Breast epithelium (tissue), 4 donors: ENCODE results near the gene APC. TPM values are rescaled to one million over a fixed set of nuclear protein-coding genes. Genes with fewer than 3 reads are reported as not detected.

Experiments used
- DNase-seq, 2 donors: peaks; one replicate each; pipeline ENCODE4 v3.0.0-alpha.2; 2019; ENCODE audit warnings: low spot score in 2 of 2
- H3K27ac ChIP-seq, 2 donors: fragments of 200-600 bp; sonication (generic) in 1 of 2; one replicate each; pipeline ENCODE4 v1.5.1; 2016 to 2019; ENCODE audit warnings: mild to moderate bottlenecking in 1 of 2
- H3K27me3 ChIP-seq, 2 donors: fragments of 200-600 bp; sonication (generic) in 1 of 2; one replicate each; pipeline versions ENCODE4 v1.5.1 to v1.6.0; 2017 to 2019; ENCODE audit warnings: control low read depth in 1 of 2, mild to moderate bottlenecking in 1 of 2
- H3K36me3 ChIP-seq: fragments of 200-600 bp; one replicate; pipeline ENCODE4 v1.5.1; 2019
- H3K4me1 ChIP-seq, 2 donors: fragments of 200-600 bp; sonication (generic); one replicate each; pipeline ENCODE4 v1.5.1; 2016 to 2019; ENCODE audit warnings: control low read depth in 1 of 2
- H3K4me3 ChIP-seq, 3 donors: fragments of 200-600 bp; sonication (generic); 1 replicate in 2 of 3; 2 replicates in 1 of 3; pipeline ENCODE4 v1.5.1; 2016 to 2019; ENCODE audit warnings: mild to moderate bottlenecking in 3 of 3, moderate library complexity in 2 of 3
- H3K9me3 ChIP-seq, 2 donors: fragments of 200-600 bp; sonication (generic) in 1 of 2; one replicate each; pipeline ENCODE4 v1.5.1; 2016 to 2019; ENCODE audit warnings: control low read depth in 1 of 2
- POLR2A ChIP-seq: fragments of 450-650 bp; IDR thresholded peaks from one replicate; pipeline ENCODE4 v1.6.1; 2016; ENCODE audit warnings: antibody characterized with exemption, mild to moderate bottlenecking, moderate library complexity
- POLR2AphosphoS5 ChIP-seq, 3 donors: sonication (generic); formaldehyde crosslinking; IDR thresholded peaks; one replicate each; pipeline ENCODE4 v1.6.1; 2017; ENCODE audit warnings: antibody characterized with exemption in 3 of 3
- intact Hi-C: fragments of 100-400 bp; cut with DNase I; formaldehyde crosslinking; loops from one replicate; pipeline ENCODE4 v1.15.1; 2023; ENCODE audit warnings: low total_unique reads
- total RNA-seq, 3 donors: library from RNA; depleted of rRNA; stranded (reverse); fragments of >200 nt; gene quantifications; one replicate each; pipeline ENCODE4 v1.1.0, GENCODE V29; 2016
- TF ChIP-seq, protein P1 (sequence below), 3 donors: fragments of 450-650 bp; IDR thresholded peaks; one replicate each; pipeline ENCODE4 v1.5.1; 2016 to 2017; ENCODE audit warnings: antibody characterized with exemption in 3 of 3, mild to moderate bottlenecking in 3 of 3, moderate library complexity in 3 of 3

The APC gene
- total RNA-seq, 3 donors from 2014 or later, result 51.5 to 73.9 (median 65.1) TPM

DNA sequence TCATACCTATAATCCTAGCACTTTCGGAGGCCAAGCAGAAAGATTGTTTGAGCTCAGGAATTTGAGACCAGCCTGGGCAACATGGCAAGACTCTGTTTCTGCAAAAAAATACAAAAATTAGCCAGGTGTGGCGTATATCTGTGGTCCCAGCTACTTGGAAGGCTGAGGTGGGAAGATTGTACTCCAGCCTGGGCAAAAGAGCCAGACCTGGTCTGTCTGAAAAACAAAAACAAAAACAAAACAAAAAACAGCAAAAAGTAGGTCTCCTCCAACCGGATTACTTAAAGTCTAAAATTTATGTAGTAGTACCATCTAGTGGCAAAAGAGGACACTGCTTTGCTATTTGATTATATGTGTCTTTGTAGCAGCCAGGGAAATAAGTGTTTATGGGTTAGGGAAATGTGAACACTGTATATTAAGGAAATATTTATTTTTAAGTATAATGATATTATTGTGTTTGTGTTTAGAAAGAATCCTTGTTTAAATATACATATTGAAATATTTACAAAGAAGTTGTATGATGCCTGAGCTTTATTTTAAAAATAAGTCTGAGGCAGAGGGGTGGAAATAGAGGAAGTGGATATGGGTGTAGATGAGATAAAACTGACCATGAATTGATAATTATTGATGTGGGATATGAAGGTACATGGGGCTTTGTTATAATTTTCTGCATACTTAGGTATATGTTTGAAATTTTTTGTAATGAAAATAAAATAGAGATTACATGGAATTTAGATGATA, 20.0 kb downstream of the APC start:
- no peak for TF ChIP-seq POLR2AphosphoS5 (IDR thresholded peaks at IDR 0.05)
- TF ChIP-seq, protein P1, sequence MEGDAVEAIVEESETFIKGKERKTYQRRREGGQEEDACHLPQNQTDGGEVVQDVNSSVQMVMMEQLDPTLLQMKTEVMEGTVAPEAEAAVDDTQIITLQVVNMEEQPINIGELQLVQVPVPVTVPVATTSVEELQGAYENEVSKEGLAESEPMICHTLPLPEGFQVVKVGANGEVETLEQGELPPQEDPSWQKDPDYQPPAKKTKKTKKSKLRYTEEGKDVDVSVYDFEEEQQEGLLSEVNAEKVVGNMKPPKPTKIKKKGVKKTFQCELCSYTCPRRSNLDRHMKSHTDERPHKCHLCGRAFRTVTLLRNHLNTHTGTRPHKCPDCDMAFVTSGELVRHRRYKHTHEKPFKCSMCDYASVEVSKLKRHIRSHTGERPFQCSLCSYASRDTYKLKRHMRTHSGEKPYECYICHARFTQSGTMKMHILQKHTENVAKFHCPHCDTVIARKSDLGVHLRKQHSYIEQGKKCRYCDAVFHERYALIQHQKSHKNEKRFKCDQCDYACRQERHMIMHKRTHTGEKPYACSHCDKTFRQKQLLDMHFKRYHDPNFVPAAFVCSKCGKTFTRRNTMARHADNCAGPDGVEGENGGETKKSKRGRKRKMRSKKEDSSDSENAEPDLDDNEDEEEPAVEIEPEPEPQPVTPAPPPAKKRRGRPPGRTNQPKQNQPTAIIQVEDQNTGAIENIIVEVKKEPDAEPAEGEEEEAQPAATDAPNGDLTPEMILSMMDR (IDR thresholded peaks at IDR 0.05), result peak; percentile 60 to 77 (median 77)
- no peaks in the 10 kb centered on the region for H3K27me3 ChIP-seq
- no peaks in the 10 kb centered on the region for H3K9me3 ChIP-seq
- H3K36me3 ChIP-seq, result no peaks in the 10 kb centered on the region
- peak overlapping the region in 1 of 3 donors; percentile 29 for H3K4me3 ChIP-seq
- H3K4me1 ChIP-seq, result no peaks in the 10 kb centered on the region
- no peak overlapping the region for H3K27ac ChIP-seq
- intact Hi-C loops, result no loop called here
- no peak for DNase-seq

DNA sequence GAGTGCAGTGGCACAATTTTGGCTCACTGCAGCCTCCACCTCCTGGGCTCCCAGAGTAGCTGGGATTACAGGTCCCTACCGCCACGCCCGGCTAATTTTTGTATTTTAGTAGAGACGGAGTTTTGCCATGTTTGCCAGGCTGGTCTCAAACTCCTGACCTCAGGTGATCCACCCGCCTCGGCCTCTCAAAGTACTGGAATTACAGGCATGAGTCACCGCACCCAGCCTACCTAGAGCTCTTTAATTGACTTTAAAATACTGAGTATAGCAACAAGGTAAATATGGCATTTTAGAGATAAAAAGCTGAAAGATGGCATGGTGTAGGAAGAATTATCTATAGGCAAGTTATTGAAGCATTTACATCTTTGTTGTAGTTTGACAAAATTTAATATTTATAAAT, 21.0 kb downstream of the APC start:
- no peak for DNase-seq
- Histone ChIP-seq H3K4me1 (no peaks in the 10 kb centered on the region), H3K9me3 (no peaks in the 10 kb centered on the region), H3K36me3 (no peaks in the 10 kb centered on the region), H3K4me3 (no peak overlapping the region), H3K27me3 (no peaks in the 10 kb centered on the region), H3K27ac (no peak overlapping the region)
- TF ChIP-seq, protein P1 (IDR thresholded peaks at IDR 0.05), result no peak
- TF ChIP-seq POLR2A, result no peak
- TF ChIP-seq POLR2AphosphoS5 (IDR thresholded peaks at IDR 0.05), result no peak
- intact Hi-C loops, result no loop called here

DNA sequence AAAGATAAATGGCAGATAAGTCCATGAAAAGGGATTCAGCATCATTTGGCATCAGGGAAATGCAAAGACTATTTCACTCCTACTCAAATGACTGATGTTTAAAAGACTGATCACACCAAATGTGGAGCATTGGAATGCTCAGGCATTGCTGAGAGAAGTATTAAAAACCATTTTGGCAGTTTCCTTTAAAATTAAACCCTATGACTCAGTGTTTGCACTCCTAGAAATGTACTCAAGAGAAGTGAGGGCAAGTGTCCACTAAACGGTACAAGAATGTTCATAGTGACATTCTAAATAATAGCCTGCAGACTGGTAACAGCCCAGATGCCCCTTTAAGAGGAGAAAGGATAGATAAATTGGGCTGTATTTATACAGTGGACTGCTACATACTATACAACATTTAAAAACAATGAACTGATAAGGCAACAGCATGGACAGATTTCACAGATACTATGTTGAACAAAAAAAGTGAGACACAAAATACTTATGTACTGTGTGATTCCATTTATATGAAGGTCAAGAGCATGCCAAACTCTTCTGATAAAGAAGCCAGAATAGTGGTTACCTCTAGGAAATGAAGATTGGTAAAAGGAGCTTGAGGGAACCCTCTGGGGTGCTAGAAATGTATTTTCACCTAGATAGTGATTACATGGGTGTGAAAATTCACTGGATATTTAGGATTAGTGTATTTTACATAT, 24.6 kb downstream of the APC start:
- intact Hi-C loops, result no loop called here
- H3K9me3 ChIP-seq, result no peaks in the 10 kb centered on the region
- no peak overlapping the region for H3K27ac ChIP-seq
- no peaks in the 10 kb centered on the region for H3K4me1 ChIP-seq
- DNase-seq, result no peak
- H3K36me3 ChIP-seq, result no peaks in the 10 kb centered on the region
- TF ChIP-seq, protein P1 (IDR thresholded peaks at IDR 0.05), result no peak
- no peak for TF ChIP-seq POLR2A
- no peak for TF ChIP-seq POLR2AphosphoS5 (IDR thresholded peaks at IDR 0.05)
- H3K4me3 ChIP-seq, result no peak overlapping the region
- no peaks in the 10 kb centered on the region for H3K27me3 ChIP-seq

DNA sequence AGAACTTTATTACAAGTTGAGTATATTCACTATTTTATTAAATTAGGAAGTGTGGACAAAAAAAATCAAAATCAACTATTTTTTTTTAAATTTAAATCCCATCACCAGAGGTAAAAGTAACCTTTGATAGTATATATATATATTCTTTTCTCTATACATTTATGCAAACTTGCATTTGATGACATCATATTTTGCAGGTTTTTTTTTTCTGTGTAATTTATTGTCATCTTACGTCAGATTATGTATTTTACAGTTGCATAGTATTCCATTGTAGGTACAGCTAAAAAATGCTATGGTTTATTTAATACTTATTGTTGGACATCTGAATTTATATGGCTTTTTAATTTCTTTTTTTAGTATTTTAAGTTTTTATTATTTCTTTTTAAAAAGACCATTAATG, 25.5 kb downstream of the APC start:
- no peaks in the 10 kb centered on the region for H3K27me3 ChIP-seq
- TF ChIP-seq POLR2A (no peak), POLR2AphosphoS5 (IDR thresholded peaks at IDR 0.05) (no peak)
- TF ChIP-seq, protein P1 (IDR thresholded peaks at IDR 0.05), result no peak
- no peaks in the 10 kb centered on the region for H3K9me3 ChIP-seq
- no peaks in the 10 kb centered on the region for H3K36me3 ChIP-seq
- DNase-seq, result no peak
- intact Hi-C loops, result no loop called here
- no peaks in the 10 kb centered on the region for H3K4me1 ChIP-seq
- H3K27ac ChIP-seq, result no peak overlapping the region
- no peak overlapping the region for H3K4me3 ChIP-seq

DNA sequence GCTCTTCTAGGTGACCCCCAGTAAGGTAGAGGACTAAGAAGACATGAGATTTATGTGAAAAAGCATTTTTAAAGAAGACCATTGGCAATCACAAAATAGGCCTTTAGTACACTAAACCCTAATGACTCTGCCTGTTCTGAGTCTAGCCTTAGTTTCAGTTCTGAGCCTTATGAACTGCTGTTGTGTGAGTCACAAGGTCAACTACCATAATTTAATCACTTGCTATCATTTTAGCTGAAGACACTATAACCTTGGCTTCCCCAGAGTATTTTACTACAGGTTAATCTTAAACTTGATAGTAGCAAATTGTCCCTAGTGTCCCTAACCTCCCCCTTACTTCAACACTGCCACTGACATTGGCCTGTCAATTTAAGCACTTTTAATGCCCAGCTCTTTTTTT, 34.4 kb downstream of the APC start:
- DNase-seq, result no peak
- H3K4me1 ChIP-seq, result no peaks in the 10 kb centered on the region
- H3K27me3 ChIP-seq, result no peaks in the 10 kb centered on the region
- no peak for TF ChIP-seq POLR2A
- TF ChIP-seq POLR2AphosphoS5 (IDR thresholded peaks at IDR 0.05), result no peak
- TF ChIP-seq, protein P1 (IDR thresholded peaks at IDR 0.05), result no peak
- H3K36me3 ChIP-seq, result no peaks in the 10 kb centered on the region
- H3K9me3 ChIP-seq, result no peaks in the 10 kb centered on the region
- H3K27ac ChIP-seq, result no peak overlapping the region
- intact Hi-C loops, result no loop called here
- no peak overlapping the region for H3K4me3 ChIP-seq
